ENCODE results near the gene DNAH3.

Gene DNAH3

DNA sequence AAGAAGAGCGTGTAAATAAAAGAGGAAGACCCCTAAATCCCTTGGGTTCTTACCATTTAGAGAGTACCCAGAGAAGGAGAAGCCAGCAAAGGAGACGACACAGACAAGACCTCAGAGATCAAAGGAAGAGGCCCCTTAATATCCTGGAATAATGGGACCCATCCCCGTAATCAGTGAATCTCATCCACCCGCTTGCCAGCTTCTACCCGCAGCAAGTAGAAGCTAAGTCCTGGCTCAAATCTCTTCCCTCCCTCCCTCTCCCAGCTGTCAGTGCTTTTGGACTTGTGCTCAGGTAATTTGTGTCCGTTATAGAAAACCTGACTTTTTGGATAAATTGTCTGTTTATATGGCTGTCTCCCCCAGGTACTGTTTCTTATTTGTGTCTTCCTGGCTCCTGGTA is 248.2 kb downstream of the DNAH3 start:
- no peak for DNase-seq

- DNase-seq: no peak
Measured at GRCh38 chr16:20901436-20902112, 249.1 kb downstream of the DNAH3 start.

DNA sequence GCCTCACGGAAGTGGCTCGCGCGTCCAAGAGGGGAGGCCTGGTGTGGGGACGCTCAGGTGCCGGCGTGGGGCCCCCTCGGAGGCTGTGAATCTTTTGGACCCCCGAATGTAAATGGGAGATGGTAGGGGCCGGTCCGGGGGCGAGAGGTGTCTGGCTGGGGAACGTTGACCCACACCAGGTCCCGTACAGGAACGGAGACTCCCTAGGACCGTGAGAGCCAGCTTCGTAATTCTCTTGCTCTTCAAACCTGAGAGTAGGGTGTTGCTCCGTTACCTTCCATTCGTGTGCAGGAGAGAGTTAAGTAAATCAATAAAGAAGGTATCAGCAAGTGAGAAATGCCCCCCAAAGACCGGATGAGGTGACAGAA is 249.6 kb downstream of the DNAH3 start:
- DNase-seq: no peak

DNA sequence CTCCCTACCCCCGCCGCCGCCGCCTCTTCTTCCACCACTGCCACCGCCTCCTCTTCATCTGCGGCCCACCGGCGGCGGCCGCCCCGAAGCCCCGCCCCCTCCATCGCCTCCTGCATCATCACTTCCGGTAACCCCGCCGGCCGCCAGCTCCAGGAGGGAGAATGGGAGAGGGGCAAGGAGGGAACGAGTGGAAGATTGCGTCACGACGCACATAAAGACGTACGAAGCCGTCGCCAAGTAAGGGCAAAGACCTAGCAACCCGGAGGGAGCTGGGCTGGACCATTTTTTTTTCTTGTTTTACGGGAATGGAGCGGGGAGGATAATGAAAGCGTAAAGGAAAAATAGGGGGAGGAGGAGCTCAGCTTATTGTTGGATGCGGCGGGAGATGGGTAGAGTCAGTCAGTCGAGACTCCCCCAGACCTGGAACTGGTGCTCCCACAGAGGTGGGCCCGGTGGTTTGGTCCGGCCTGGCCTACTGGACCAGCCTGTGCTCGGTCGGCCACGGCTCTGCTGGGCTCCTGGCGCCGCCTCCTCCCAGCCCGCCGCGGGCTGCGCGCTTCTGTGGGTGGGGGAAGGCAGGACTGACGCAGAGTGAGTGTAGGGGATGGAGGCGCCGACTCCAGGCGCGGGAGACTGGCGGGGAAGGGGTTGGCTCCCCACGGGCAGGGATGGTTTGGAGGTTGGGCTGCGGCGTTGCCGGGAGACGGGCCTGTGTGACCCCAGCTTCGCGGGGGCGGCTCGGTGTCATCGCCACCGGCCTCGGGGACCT is 250.2 kb downstream of the DNAH3 start, which contains the start of the genes DCUN1D3 and LYRM1:
DCUN1D3 (minus strand) TSS at position 60 of the 769 bp plus-strand sequence. CDS start 37,820 bp downstream, outside the sequence.
LYRM1 (plus strand) TSS at position 473 of the 769 bp plus-strand sequence. CDS start 14,785 bp downstream, outside the sequence.
- DNase-seq: peak; percentile 86 to 89

DNA sequence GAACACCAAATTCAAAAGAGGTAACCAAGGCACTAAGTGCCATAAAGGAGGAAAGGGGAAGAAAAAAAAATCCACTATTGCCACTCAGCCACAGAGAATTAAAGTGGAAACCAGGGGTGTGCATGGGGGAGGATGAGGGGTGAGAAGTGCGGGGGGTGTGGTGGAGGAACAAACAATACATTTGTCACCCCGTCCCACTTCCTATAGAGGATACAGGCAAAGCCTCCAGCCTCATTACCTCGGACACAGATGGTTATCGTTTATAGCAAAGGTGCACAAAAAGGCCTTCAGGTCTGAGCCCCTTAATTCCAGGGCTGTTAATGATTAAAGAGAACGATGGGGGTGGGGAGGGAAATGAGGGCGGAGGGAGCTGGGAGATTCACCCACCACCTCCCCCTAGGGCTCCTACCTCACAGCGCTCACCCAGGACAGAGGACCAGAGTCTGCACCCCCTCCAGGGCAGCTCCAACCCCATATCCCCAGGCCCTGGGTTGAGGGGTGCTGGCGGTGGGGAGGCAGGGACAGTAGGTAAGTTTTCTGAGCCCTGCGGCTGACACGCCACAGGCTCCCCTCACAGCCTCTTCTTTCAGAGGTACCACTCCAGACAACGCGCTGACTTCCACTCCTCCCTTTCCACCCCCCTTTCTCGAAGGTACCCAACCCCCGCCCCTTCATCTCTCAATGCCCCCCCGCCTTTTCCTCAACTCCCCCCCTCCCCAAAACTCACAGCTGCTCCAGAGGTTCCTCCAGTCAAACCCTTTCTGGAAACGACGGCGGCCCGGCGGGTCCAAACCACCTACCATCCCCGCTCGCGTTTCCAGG is 251.0 kb downstream of the DNAH3 start:
- DNase-seq: peak in 1 of 2 experiments; percentile 50

DNA sequence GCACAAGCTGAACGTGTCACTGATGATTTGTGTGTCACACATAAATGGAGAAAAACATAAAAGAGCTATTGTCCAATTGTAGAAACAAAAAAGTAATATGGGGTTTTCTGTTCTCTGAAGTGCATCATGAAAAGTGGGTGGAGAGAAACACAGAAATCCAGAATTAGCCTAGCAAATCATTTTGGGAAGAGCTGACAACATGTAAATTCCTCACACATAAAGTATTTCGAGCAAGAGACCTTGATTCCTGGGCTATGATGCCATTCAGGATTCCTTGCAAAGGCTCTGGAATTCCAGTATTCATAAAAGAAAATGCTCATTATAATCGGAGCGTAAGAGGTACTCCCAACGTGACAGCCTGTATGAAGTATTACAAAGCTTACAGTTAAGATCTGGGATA is 251.6 kb downstream of the DNAH3 start:
- DNase-seq: no peak

GRCh38 chr16:20897922-20898321 is 252.7 kb downstream of the DNAH3 start:
- no peak for DNase-seq

DNA sequence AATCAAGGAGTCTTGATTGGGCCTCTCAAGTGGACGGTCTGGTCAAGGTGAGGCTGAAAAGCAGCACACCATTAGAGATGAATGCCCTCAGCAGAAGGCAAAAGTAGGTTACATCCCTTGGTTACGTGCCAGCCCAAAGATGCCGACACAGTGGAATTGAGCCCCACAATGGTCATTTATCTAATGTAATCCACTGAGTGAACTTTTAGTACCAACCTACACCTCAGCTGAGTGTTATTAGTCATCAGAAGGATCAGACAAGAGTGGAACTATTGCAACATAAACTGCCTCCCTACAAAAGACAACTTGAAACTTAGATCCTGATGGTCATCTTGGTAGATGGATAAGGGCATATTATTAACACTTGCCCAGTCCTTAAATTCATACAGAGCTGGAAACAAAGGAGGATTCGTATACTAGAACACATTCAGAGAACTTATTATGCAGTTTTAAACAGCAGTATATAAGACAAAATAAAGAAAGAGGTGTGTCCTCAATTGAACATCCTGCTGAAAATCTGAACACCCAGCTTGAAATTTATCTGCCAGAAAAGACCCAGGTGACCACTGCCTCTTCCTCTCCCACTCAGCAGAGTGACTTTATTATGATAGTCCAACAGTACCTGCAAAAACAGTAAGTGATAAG is 253.3 kb downstream of the DNAH3 start:
- DNase-seq: no peak

DNA sequence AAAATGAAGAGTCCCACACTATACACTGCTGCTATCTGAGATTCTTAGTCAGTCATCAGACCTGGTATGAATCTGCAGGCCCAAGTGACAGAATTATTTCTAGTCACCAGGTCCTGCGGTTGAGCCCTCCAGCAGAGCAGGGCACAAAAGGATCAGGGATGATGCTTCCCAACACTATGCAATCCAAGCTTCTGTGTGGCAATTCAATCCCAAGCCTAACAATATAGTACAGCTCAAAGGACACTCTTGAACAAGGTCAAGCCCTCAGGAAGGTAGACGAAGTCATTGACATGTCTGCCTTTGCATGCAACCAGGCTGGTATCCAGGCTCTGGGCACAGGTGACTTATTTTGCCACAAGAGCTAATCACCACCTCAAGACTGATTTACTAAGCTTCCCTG is 256.3 kb downstream of the DNAH3 start:
- DNase-seq: no peak

- DNase-seq: no peak
Measured at GRCh38 chr16:20889625-20890275, 260.9 kb downstream of the DNAH3 start.

DNA sequence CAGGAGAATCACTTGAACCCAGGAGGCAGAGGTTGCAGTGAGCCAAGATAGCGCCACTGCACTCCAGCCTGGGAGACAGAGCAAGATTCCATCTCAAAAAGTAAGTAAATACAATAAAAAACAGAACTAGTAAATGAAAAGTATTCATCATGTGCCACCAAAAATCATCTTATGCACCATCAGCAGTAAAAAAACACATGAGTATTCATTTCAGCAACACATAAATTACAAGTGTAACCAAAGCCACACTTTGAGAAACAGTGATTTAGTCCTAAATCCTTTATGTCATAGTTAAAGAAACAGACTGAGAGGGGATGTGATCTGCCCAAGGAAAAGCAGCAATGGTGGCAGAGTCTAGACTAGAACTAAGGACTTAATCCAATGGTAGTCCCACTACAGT is 263.4 kb downstream of the DNAH3 start:
- DNase-seq: no peak

- no peak for DNase-seq
Measured at GRCh38 chr16:20886320-20886719, 264.3 kb downstream of the DNAH3 start.

GRCh38 chr16:20884240-20884556 is 266.4 kb downstream of the DNAH3 start:
- DNase-seq: no peak

- no peak for DNase-seq
Measured at GRCh38 chr16:20883554-20884239, 266.9 kb downstream of the DNAH3 start.
